Measurements from ENCODE around the gene GLT1D1.

DNA sequence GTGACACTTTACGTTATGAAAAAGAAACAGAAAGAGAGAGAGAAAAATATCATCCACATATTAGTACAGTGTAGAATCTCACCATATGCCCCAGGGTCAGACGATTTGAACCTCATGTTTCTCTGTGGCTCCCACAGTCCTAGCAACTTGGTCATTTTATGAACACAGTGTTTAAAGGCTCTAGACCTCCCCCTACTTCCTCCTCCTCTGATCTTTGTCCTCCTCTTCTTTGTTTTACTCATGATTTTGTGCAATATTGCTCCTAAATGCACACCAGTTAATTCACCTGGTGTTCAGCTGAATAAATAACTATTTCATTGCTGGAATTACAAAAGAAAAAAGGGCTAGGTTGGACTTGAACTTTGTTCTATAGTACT lies 18.2 kb downstream of the GLT1D1 start:
- no peak for TF ChIP-seq CTCF (IDR thresholded peaks at IDR 0.05)
- no peak for TF ChIP-seq POLR2A (IDR thresholded peaks at IDR 0.05)

All from body of pancreas (tissue), 4 donors.